ENCODE data around the gene COL4A4.
A peak's percentile ranks its signal among the peaks of the same experiment; 100 is the strongest.

COL4A4 gene

DNA sequence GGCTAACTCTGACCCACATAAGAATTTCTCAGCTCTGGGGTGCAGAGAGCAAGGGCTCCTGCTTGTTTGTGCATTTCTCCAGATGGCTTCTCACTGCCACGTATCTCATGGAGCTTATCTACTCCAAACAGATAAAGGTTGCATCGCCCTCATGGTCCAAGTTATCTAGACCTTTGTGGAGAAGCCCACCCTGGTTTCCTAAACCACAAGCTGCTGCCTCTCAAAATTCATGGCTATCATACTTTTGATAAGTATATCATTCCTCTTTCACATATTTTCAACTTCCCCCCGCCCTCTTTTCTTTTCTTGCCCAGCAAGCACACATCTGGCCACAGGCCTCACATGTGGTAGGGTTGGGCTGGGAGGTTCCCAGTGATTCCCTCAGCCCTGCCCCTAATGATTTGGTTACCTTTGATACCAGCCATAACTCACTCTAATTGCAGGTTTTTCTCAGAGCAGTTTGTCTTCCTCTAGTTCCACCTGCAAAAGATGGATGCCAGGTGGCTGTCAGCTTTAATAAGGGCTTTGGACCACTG, 182.1 kb downstream of the COL4A4 start:
- DNase-seq (ENCODE audit: low spot score), result no peak

DNA sequence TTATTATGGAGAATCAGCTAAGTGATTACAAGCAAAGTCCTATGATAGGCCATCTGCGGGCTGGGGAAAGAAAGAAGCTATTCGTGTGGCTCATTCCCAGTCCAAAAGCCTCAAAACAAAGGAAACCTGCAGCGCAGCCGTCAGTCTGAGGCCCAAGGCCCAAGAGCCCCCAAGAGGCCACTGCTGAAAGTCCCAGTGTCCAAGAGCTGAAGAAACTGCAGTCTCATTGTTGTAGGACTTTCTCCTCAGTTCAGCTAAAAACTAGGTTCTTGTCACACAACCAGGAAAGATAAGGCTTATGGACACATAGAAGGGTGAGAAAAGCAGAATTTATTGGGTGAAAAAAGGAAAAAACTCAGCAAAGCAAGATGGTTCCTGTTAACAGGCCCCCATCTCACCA, 185.0 kb downstream of the COL4A4 start:
- DNase-seq (ENCODE audit: low spot score), result no peak

DNA sequence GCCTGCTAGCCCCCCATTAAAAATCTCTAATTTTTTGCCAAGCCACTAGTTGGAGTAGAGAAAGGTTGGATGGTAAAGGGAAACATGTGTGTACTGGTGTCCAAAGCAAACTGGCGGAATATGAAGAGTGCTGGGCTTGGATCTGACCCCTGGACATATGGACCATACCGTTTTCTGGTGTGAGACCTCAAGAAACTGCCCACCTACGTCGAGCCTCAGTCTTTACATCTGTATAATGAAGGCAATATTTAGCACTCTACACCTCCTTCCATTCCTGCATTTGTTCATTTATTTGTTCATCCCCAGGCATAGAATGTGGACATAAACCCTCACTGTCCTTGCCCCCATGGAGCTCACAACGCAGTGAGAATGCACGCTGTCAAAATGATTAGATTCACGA, 185.7 kb downstream of the COL4A4 start:
- DNase-seq (ENCODE audit: low spot score), result no peak

DNA sequence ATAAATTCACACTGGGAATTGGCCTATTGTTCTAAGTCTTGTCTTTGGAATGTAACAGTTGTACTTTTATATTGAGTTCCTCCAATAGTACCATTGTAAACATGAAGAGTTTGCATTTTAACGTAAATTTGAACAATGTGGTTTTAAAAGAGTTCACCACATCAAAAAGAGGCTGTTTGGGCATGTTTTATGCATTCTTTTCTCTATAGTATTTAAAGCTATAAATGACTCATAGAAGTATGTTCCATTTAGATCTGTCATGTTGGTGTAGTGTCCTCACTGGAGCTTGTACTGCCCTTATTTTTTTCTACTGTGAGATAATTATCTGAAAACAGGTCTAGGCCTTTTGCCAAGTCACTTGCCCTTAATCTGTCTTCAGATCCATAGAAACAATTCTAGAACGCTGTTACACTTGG, 186.2 kb downstream of the COL4A4 start:
- DNase-seq (ENCODE audit: low spot score), result peak; percentile 48

DNA sequence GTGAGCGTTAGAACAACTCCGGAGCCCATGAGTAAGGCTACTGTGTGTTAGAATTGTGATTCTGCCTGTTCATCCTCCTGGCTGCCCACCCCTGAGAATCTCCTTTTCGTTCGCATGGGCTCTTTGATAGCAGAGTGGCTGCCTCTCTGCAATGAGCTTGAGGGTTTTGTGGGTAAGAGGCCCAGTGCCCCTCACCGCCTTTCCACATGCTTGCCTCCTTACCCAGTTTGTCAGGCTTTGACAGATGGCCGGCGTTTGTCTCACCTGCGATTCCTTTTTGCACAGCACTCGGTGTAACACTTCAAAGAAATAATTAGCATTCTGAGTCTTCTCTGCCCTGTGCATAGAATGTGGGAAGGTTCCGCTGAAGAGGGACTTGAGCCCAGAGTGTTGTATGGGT, 190.2 kb downstream of the COL4A4 start:
- no peak for DNase-seq (ENCODE audit: low spot score)

DNA sequence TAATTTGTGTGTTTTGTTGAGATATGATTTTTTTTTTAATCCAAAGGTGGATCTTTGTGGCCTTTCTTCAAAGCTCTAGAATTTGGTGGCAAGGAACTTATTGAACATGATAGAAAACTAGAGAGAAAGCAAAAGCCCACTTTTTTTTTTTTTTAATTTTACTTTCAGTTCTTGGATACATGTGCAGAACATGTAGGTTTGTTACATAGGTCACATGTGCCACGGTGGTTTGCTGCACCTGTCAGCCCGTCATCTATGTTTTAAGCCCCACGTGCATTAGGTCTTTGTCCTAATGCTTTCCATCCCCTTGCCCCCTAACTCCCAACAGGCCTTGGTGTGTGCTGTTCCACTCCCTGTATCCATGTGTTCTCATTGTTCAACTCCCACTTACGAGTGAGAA, 192.2 kb downstream of the COL4A4 start:
- no peak for DNase-seq (ENCODE audit: low spot score)

DNA sequence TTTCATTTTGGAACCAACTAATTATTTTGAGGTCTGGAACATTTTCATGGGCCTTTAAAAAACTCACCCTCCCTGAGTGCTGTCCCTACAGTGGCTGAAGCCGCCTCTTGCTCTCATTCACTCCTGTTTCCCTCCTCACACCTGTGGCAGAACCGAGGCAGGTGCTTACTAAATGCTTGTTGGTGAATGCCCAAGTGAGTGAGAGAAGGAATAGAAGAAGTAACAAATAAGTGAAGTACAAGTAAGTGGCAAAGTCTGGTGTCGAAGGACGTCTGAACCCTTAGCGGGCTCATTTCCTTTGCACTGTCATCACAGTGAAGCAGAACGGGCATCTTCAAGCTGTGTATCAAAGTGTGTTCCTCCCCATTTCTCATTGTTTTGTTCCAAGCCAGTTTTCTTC, 192.9 kb downstream of the COL4A4 start:
- DNase-seq (ENCODE audit: low spot score), result no peak

DNA sequence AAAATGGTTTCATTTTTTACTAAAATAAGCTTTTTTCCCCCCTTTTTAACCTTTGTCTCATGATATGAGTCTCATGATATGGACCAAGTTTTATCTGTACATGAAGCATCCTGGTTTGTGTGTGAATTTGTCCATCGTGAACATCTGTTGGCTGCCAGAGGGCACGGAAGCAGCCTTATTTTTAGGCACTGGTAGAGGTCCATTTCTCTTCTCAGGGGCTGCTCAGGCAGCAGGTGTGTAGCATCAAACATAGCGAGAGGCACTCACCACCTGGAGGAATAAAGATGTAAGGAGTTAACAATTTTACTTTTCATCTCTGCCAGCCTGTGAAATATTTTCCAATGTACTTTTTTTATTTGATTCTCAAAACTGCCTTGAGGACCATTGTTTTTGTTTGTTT, 193.6 kb downstream of the COL4A4 start:
- DNase-seq (ENCODE audit: low spot score), result no peak

DNA sequence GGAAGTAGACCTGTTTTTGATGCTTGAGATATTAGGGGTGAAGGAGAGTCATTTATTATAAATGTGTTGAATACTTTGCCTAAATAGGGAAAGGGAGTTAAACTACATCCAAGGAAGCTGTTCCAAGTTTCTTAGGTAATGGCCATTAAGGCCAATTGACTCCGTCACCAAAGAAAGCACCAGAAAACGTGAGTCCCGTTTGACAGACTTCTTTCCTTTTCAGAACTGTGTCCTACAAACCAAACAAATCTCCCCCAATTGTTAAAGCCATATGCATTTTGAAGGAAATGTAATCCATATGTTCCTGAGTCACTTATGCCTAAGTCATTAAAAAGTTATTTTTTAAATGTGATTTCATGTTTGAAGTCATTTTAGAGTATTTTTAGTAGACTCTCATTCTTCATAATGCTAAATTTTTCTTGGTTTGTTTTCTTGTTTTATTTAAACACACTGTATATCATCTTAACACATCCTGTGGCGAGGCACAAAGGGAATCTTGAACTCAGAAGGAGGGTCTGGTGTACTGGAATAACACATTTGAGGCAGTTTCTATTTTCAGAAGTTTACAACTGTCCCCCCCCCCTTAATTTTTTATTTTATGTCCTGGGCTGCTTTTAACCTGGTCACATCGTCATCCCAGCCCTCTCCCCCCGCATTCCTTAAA, 194.5 kb downstream of the COL4A4 start:
- no peak for DNase-seq (ENCODE audit: low spot score)

DNA sequence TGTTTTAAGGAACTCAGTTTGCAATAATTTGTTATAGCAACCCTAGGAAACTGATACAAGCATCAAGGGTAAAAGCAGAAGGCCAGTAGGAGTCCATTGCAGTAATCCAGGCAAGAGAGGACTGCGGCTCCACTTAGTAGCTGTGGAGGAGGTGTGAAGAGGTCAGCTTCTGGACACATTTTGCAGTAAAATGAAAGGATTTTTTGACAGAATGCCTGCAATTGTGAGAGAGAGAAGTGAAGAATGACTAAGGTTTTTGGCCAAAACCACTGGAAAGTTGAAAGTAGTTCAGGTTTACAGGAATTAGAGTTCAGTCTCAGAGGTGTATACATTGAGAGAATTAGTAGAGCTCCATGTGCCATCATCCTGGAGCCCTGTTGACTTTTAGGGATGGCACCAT, 198.6 kb downstream of the COL4A4 start:
- DNase-seq (ENCODE audit: low spot score), result no peak

DNA sequence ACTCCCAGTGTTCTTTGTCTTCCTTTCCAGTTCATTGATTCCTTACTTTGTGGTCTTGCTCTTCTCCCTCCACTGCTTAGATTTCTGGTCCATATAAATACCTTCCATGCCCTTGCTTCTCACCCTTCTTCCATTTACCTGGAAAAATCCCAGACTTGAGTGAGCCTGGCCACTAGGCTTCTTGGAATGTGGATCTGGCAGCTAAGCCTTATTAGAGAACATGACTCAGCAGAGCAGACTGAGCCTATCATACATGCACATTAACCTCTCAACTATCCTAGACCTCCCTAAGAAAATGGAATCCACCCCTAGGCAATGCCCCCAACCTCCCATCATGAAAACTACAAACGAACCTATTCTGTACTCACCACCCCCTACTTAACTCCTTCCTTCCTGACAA, 200.5 kb downstream of the COL4A4 start:
- no peak for DNase-seq (ENCODE audit: low spot score)

DNA sequence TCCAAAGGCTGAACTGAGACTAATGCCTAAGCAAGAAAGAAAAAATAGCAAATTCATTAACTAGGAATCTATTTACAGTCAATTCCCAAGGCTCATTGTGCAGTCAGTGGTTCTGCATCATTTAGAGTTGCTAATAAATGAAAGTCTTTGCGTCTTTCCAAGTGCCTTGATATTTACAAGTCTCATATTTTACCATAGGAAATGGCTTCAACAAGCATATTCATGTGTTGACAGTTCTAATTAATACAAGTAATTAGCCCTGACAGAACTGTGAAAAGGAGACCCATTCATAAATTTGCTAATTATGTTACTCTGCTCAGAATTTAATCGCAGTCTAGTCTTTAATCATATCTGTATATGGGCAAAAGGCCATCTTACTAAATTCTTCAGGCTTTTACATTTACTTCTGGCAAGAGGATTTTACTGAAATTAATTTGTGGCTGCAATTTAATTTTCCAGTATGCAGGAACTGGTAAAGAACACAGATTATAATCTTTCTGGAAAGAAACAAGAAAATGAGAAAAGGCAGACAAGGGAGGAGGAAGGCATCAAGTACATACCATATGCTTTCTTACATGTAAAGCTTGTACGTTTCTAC, 201.7 kb downstream of the COL4A4 start:
- no peak for DNase-seq (ENCODE audit: low spot score)

DNA sequence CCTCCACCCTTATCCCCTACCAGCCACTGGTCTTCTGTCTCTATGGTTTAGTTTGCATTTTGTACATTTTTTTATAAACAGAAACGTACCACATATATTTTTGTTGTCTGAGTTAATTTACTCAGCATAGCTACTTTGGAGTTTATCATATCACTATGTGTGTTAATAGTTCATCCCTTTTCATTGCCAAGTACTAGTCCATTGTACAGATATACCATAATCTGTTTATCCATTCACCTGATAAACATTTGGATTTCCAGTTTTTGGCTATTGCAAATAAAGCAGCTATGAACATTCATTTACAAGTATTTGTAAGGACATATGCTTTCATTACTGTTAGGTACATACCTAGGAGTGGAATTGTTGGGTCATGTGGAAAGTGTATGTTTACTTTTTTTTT, 204.6 kb downstream of the COL4A4 start:
- DNase-seq (ENCODE audit: low spot score), result no peak

DNA sequence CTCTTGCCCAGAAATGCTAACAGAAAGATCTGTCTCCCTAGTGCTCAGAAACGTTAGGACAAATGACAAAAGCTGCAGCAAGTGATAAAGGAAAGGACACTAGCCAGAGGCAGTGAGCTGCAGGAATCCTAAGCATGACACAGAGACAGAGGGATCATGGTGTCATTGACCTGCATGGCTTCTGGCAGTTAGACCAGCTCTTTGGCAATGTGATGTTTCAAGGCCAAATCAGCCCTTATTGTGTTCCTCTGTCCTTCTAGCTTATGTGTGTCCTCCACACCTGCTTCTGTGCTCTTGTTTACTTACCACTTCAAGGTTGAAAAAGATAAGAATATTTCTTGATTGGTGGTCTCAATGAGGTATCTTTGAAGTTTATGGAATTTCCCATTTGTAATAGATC, 207.3 kb downstream of the COL4A4 start:
- DNase-seq (ENCODE audit: low spot score), result no peak

DNA sequence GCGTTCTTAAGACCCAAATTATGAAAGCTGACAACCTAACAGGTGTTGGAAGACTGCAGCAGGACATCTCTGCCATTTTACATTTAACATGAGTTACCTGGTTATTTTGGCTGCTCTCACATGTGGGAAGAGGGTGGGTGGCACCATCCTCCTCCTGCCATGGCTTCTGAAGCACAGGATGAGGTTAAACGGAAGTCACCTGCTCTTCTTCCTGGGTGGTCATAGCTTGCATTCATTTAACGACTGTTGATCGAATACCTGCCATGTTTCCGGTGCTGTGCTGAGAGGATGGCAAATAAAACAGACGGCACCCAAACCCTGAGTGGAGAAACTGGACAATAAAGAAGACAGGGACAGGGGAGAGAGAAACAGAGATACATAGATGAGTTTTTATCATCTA, 210.2 kb downstream of the COL4A4 start:
- DNase-seq (ENCODE audit: low spot score), result no peak

DNA sequence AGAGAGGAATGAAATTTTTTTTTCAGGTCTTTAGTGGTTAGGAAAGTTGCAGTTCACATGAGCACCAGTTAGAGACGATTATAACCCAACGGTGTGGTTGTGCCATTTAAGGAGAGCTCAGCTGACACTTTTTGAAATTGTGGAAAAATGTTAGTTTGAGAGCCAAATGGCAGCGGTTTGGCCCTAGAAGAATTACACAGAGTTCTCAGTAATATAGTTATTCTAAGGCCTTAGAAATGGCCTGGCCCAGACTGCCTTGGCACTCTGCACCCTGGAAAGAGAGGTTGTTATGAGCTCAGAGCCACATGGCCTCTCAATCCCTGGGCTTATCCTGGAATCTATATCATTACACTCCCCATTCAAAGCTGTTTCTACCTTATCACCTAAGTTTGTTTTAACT, 210.8 kb downstream of the COL4A4 start:
- no peak for DNase-seq (ENCODE audit: low spot score)

Data from cerebellar cortex (tissue), 1 donor.